Fibroblast of the aortic adventitia (primary cell): ENCODE measurements around the gene PRDX3. TPM values are rescaled to one million over a fixed set of nuclear protein-coding genes. Genes with fewer than 3 reads are reported as not detected.
A peak's percentile ranks its signal among the peaks of the same experiment; 100 is the strongest.

Source experiments
- DNase-seq: peaks from one replicate; pipeline ENCODE4 v3.0.0-alpha.2; 2010; ENCODE audit warnings: low read depth
- H3K4me3 ChIP-seq: 2 replicates; pipeline ENCODE4 v1.5.1; 2011; ENCODE audit warnings: low read depth, mild to moderate bottlenecking, control low read depth, low read length, moderate library complexity
- total RNA-seq: library from RNA; depleted of rRNA; stranded (reverse); fragments of >200 nt; gene quantifications from 2 replicates; pipeline ENCODE4 v1.2.3, GENCODE V29; 2012; ENCODE audit warnings: low replicate concordance
- TF ChIP-seq, protein P1 (sequence below): IDR thresholded peaks from 2 replicates; pipeline ENCODE4 v1.5.1; 2011; ENCODE audit warnings: mild to moderate bottlenecking, low read length, control low read depth, inconsistent platforms; ENCODE audit not compliant: insufficient read depth

The PRDX3 gene
- total RNA-seq, 1 donor: 189 TPM

- TF ChIP-seq, protein P1, sequence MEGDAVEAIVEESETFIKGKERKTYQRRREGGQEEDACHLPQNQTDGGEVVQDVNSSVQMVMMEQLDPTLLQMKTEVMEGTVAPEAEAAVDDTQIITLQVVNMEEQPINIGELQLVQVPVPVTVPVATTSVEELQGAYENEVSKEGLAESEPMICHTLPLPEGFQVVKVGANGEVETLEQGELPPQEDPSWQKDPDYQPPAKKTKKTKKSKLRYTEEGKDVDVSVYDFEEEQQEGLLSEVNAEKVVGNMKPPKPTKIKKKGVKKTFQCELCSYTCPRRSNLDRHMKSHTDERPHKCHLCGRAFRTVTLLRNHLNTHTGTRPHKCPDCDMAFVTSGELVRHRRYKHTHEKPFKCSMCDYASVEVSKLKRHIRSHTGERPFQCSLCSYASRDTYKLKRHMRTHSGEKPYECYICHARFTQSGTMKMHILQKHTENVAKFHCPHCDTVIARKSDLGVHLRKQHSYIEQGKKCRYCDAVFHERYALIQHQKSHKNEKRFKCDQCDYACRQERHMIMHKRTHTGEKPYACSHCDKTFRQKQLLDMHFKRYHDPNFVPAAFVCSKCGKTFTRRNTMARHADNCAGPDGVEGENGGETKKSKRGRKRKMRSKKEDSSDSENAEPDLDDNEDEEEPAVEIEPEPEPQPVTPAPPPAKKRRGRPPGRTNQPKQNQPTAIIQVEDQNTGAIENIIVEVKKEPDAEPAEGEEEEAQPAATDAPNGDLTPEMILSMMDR: no peak
- no peak for DNase-seq
- no peak overlapping the region for H3K4me3 ChIP-seq
Measured at GRCh38 chr10:119166564-119166963, 12.0 kb downstream of the PRDX3 start.

- no peak for DNase-seq
- peak overlapping the region; percentile 82 for H3K4me3 ChIP-seq
- TF ChIP-seq, protein P1: no peak
Measured at GRCh38 chr10:119166118-119166500, 12.5 kb downstream of the PRDX3 start.

GRCh38 chr10:119165171-119166117 is 13.2 kb downstream of the PRDX3 start, which contains the start of gene SFXN4:
SFXN4 (minus strand) TSS chr10:119165714; CDS start chr10:119165647, 67 bp downstream.
- peak within 1 kb of the TSS; percentile 82 for H3K4me3 ChIP-seq
- DNase-seq: peak; percentile 33
- TF ChIP-seq, protein P1: no peak

DNA sequence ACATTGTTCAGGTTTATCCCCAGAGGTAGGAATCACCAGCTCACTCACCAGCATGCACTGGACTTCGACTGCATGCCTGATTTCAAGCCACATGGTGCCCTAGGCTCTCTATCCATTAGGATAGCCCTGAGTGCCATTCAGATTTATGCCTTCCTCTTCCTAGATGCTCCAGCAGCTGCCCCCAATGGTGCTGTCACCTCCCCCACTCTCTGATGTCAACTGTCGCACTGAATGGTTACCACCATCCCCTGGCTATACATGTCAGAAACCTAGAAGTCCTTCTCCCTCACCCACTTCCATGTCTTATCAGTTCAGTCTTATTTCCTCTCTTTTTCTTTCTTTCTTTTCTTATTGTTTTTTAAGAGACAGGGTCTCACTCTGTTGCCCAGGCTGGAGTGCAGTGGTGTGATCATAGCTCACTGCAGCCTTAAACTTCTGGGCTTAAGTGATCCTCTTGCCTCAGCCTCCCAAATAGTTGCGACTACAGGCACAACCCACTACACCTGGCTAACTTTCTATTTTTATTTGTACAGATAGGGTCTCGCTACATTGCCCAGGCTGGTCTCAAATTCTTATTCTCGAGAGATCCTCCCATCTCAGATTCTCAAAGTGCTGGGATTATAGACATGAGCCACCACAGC is 16.0 kb downstream of the PRDX3 start:
- H3K4me3 ChIP-seq: no peak overlapping the region
- DNase-seq: no peak
- TF ChIP-seq, protein P1: no peak

DNA sequence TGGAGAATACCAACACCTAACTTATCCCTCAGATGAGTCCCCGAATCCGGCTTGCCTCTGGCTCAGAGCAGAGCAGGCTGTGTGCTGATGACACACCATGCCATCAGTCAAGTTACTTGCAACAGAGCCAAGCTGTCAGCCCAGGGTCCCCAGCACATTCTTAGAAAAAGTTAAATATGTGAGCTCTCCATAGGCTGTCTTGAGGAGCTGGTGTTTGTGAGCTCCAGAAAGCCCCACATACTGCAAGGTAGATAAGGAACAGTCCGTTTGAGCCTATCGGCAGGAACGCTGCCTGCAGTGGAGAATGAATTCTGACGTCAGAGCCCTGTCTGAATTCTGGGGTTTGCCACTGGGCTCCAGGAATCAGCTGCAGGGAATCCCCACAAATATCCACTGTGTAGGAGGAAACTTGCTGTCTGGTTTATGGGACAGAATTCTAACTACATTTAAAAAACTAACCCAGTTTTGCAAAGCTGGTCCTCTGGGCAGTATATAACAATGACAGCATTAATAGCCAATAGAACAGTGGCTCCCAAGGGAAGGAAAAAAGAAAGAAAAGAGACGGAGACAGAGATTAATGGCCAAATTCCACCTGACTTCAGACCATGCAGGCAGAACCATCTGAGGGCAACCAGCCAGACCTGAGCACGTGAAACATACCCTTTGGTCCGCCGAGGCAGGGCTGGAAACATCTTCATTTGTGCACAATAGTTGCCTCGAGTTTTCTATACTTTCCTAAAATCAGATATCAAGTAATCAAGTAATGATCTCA is 16.7 kb downstream of the PRDX3 start:
- peak; percentile 22 for DNase-seq
- H3K4me3 ChIP-seq: no peak overlapping the region
- TF ChIP-seq, protein P1: peak; percentile 8

DNA sequence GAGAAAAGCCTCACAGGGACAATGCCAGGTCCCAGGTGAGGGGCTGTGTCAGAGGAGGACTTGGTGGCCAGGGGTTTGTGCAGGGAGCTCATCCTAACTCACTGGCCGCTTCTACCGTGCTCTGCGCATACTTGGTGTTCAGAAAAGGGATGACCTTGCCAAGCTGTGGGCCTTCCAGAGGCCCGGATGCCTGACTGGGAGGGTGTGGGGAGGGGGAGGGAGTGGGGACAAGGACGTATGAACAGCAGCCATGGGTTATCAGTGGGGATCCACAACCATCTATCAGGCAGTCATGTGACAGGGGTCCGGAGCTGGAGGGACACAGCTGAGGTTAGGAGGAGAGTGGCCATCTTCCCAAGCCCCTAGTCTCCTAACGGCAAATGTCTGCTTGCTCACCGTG is 19.3 kb downstream of the PRDX3 start:
- DNase-seq: no peak
- no peak overlapping the region for H3K4me3 ChIP-seq
- TF ChIP-seq, protein P1: no peak
